Ovary (tissue), 3 donors: ENCODE results near the gene CXADR.

ENCODE experiments used
- CTCF ChIP-seq, 3 donors: fragments of 450-650 bp in 2 of 3; fragments of 200-600 bp in 1 of 3; IDR thresholded peaks; one replicate each; pipeline versions ENCODE4 v1.5.1 to v1.8.0; 2016 to 2022; ENCODE audit warnings: antibody characterized with exemption in 3 of 3, mild to moderate bottlenecking in 1 of 3
- EP300 ChIP-seq: sonication (generic); formaldehyde crosslinking; IDR thresholded peaks from one replicate; pipeline ENCODE4 v1.6.1; 2017; ENCODE audit warnings: antibody characterized with exemption
- donor health status: DM: no; HTN: no; CAD: no.

GRCh38 chr21:17552410-17552809, 39.6 kb downstream of the CXADR start:
- TF ChIP-seq CTCF (IDR thresholded peaks at IDR 0.05) (no peak), EP300 (no peak)
